ENCODE data around the gene KRR1. TPM values are rescaled to one million over a fixed set of nuclear protein-coding genes. Genes with fewer than 3 reads are reported as not detected.
"Not testable (repeated sequence)": the region's sequence is repeated elsewhere in the genome, so short reads cannot be mapped to it uniquely, and the experiment has no call there.

Gene KRR1
- total RNA-seq, 1 donor from 2014 or later = 31.1 TPM

GRCh38 chr12:75528692-75529091 lies 17.3 kb upstream of the KRR1 start:
- intact Hi-C loops (cut with DNase I) = loop anchor here (5.0 kb wide), 1 partner anchor 504 kb away; the partner anchor contains the start of gene PHLDA1
- ATAC-seq (no peak), DNase-seq (ENCODE audit: missing footprints) (no peak)

- ATAC-seq = no peak
- intact Hi-C loops (cut with DNase I) = loop anchor here (5.0 kb wide), 1 partner anchor 504 kb away; the partner anchor contains the start of gene PHLDA1
Observed at GRCh38 chr12:75528272-75528671, 16.9 kb upstream of the KRR1 start.

GRCh38 chr12:75526655-75527511 lies 15.5 kb upstream of the KRR1 start:
- intact Hi-C loops (cut with DNase I) = loop anchor here (5.0 kb wide), 1 partner anchor 505 kb away; the partner anchor contains the start of gene PHLDA1
- no peak for DNase-seq (ENCODE audit: missing footprints)
- ATAC-seq = peak; percentile 34

More at GRCh38 chr12:75528272-75528671, 16.9 kb upstream of the KRR1 start:
- DNase-seq (ENCODE audit: missing footprints) = no peak

- intact Hi-C loops (cut with DNase I) = loop anchor here (5.0 kb wide), 1 partner anchor 507 kb away; the partner anchor contains the start of gene PHLDA1
- DNase-seq (ENCODE audit: missing footprints) (no peak), ATAC-seq (no peak)
Observed at GRCh38 chr12:75525263-75525662, 13.9 kb upstream of the KRR1 start.

- ATAC-seq; intact Hi-C loops (cut with DNase I); DNase-seq (ENCODE audit: missing footprints): not testable (repeated sequence)
Observed at GRCh38 chr12:75522124-75522523, 10.7 kb upstream of the KRR1 start.

DNA sequence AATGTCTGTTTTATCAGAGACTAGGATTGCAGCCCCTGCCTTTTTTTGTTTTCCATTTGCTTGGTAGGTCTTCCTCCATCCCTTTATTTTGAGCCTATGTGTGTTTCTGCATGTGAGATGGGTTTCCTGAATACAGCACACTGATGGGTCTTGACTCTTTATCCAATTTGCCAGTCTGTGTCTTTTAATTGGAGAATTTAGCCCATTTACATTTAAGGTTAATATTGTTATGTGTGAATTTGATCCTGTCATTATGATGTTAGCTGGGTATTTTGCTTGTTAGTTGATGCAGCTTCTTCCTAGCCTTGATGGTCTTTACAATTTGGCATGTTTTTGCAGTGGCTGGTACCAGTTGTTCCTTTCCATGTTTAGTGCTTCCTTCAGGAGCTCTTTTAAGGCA lies 9.8 kb upstream of the KRR1 start:
- intact Hi-C loops (cut with DNase I); ATAC-seq; DNase-seq (ENCODE audit: missing footprints): not testable (repeated sequence)

GRCh38 chr12:75509621-75510020 lies 1.8 kb downstream of the KRR1 start:
- DNase-seq (ENCODE audit: missing footprints) = no peak
- intact Hi-C loops (cut with DNase I) = loop anchor here (5.0 to 10.0 kb wide), 4 partner anchors 117 to 1048 kb away; partner anchors contain the start of genes BBS10, CAPS2, GLIPR1L1 and GLIPR1L2
- no peak for ATAC-seq

GRCh38 chr12:75508159-75508558 lies 3.2 kb downstream of the KRR1 start:
- DNase-seq (ENCODE audit: missing footprints) = no peak
- intact Hi-C loops (cut with DNase I) = loop anchor here (5.0 kb wide), 1 partner anchor 176 kb away; the partner anchor contains the start of genes CAPS2 and GLIPR1L1
- ATAC-seq = no peak

- ATAC-seq (no peak), DNase-seq (ENCODE audit: missing footprints) (no peak)
- intact Hi-C loops (cut with DNase I) = loop anchor here (5.0 kb wide), 1 partner anchor 175 kb away; the partner anchor contains the start of genes CAPS2 and GLIPR1L1
Observed at GRCh38 chr12:75507086-75507485, 4.3 kb downstream of the KRR1 start.

- intact Hi-C loops (cut with DNase I) = loop anchor here (5.0 kb wide), 1 partner anchor 174 kb away; the partner anchor contains the start of genes CAPS2 and GLIPR1L1
- no peak for DNase-seq (ENCODE audit: missing footprints)
- ATAC-seq = no peak
Observed at GRCh38 chr12:75505706-75506312, 5.6 kb downstream of the KRR1 start.

DNA sequence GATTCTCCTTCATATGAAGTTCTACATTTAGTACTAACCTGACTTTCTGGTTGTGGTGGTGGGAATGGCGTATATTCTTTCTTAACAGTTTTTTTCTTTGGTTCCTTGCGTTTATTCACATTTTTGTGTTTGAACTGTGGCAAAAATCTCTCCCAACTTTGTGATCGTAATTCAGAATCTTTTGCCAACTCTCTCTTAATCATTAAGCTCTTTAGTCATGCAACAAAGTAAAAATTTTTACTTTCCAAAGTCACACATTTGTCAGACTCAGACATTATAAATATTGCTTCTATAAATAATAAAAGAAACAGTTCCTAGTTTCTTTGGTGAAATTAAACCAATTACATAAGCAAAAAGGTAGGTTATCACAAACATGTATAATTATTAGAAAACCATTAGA lies 7.5 kb downstream of the KRR1 start:
- no peak for DNase-seq (ENCODE audit: missing footprints)
- no peak for ATAC-seq
- intact Hi-C loops (cut with DNase I) = no loop called here

GRCh38 chr12:75503459-75503858 lies 8.0 kb downstream of the KRR1 start:
- no peak for DNase-seq (ENCODE audit: missing footprints)
- intact Hi-C loops (cut with DNase I) = no loop called here
- ATAC-seq = no peak

DNA sequence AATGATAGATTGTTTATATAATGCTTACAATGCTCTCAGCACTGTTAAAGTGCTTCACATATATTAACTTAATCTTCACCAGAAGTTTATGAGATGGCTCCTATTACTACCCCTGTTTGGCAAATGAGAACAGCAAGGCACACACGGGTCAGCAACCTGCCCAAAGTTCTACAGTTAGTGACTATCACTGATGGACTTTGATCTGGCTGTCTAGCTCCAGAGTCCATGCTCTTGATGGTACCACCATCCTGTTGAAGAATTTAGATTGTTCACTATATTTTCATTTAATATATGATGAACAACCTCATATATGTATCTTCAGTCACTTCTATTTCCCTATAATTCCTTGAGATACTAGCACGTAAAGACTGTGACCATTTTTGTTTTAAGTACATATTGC lies 20.2 kb downstream of the KRR1 start:
- intact Hi-C loops (cut with DNase I) = no loop called here
- ATAC-seq = no peak
- DNase-seq (ENCODE audit: missing footprints) = no peak

DNA sequence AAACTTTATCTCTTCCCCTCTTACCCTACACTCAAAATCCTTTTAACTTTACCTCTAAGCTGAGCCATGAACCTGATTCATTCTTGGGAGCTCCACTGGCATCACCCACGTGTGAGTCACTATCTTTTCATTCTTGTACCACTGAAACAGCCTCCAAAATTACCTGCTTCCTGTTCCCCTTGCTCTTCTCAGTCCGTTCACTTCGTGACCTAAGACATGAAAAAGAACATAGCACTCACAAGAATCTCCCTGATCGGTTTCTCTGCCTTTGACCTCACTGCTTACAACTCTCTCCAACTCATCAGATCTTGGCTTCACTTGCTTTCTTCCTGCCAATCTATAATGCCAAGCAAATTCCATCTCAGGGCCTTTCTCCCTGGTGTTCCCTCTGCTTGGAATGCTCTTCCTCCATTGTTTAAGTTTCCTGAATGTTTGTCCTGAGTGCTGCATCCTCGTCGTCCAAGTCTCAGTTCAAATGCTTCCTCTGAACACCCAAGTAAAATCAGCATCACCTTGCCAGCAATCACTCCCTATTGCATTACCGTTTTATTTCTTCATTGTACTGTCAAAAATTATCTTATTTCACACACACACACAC lies 21.7 kb downstream of the KRR1 start:
- no peak for DNase-seq (ENCODE audit: missing footprints)
- intact Hi-C loops (cut with DNase I) = loop anchor here (5.0 kb wide), 1 partner anchor 157 kb away; the partner anchor contains the start of genes CAPS2 and GLIPR1L1
- ATAC-seq = no peak

DNA sequence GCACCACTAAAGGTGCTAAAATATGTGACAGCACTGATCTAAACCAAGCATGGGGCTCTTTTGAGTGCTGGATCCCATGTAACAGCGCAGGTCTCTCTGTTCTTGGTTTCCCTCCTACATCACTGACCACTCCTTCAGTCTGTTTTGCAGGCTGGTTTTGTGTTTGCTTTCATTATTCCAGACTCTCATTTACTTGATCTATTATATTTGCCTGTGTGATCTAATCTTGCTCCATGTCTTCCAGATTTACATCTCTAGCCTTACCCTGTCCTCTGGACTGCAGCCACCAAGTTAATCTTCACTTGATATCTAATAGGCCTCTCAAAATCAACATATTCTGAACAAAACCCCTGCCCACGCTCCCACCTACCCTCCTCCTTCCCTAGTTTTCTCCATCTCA lies 22.2 kb downstream of the KRR1 start:
- intact Hi-C loops (cut with DNase I) = loop anchor here (5.0 kb wide), 1 partner anchor 157 kb away; the partner anchor contains the start of genes CAPS2 and GLIPR1L1

GRCh38 chr12:75488553-75488952 lies 22.9 kb downstream of the KRR1 start:
- DNase-seq (ENCODE audit: missing footprints) (no peak), ATAC-seq (peak; percentile 59)
- intact Hi-C loops (cut with DNase I) = loop anchor here (5.0 kb wide), 1 partner anchor 156 kb away; the partner anchor contains the start of genes CAPS2 and GLIPR1L1

More for the DNA sequence above, 22.2 kb downstream of the KRR1 start:
- ATAC-seq (peak; percentile 34), DNase-seq (ENCODE audit: missing footprints) (no peak)

- no peak for ATAC-seq
- intact Hi-C loops (cut with DNase I) = loop anchor here (5.0 kb wide), 1 partner anchor 155 kb away; the partner anchor contains the start of genes CAPS2 and GLIPR1L1
- no peak for DNase-seq (ENCODE audit: missing footprints)
Observed at GRCh38 chr12:75487308-75487707, 24.1 kb downstream of the KRR1 start.

GRCh38 chr12:75484450-75484849 lies 27.0 kb downstream of the KRR1 start:
- DNase-seq (ENCODE audit: missing footprints); intact Hi-C loops (cut with DNase I); ATAC-seq: not testable (repeated sequence)

GRCh38 chr12:75483431-75483830 lies 28.0 kb downstream of the KRR1 start:
- intact Hi-C loops (cut with DNase I) = no loop called here
- no peak for DNase-seq (ENCODE audit: missing footprints)
- ATAC-seq = no peak

All from Right ventricle myocardium inferior (tissue), 1 donor.